ENCODE results near the gene KCNJ10.

KCNJ10 gene

DNA sequence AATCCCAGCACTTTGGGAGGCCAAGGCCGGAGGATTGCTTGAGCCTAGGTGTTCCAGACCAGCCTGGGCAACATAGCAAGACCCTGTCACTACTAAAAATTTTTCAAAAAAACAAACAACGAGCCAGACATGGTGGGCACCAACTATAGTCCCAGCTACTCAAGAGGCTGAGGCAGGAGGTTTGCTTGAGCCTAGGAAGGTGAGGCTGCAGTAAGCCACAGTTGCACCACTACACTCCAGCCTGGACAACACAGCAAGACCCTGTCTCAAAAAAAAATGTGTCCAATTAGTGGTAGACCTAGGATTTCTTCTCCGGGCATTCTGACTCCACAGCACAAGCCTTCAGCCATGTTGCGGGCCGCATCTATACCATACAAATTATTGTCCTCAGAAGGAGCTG, 35.2 kb upstream of the KCNJ10 start:
- H3K27ac Mint-ChIP-seq: no peak overlapping the region
- peaks cover 15% of the 10 kb centered on the region for H3K27me3 Mint-ChIP-seq (ENCODE audit: low read depth)
- no peaks in the 10 kb centered on the region for H3K9me3 Mint-ChIP-seq
- H3K36me3 Mint-ChIP-seq (ENCODE audit: low read depth): no peaks in the 10 kb centered on the region
- peaks cover 7% of the 10 kb centered on the region for H3K4me1 Mint-ChIP-seq (ENCODE audit: low read depth)
- H3K4me3 Mint-ChIP-seq: no peak overlapping the region

DNA sequence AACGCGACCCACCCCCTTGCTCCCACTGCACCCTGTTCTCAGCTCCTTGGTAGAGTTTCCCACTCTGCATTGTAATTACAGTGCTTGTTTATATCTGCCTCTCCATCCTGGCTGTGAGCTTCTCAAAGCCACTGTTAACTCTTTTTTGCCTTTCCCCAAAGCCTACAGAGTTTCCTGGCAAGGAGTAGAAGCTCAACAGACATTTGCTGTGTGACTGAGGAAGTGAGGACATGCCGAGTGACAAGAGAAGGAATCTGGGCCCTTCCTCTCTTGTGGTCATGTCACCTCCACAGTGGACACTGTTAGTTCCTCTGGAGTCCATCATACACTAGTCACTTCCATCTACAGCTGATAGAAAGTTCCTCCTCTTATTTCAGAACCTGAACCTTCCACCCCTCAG, 34.5 kb upstream of the KCNJ10 start:
- H3K27me3 Mint-ChIP-seq (ENCODE audit: low read depth): peaks cover 15% of the 10 kb centered on the region
- no peak overlapping the region for H3K4me3 Mint-ChIP-seq
- H3K9me3 Mint-ChIP-seq: no peaks in the 10 kb centered on the region
- no peaks in the 10 kb centered on the region for H3K36me3 Mint-ChIP-seq (ENCODE audit: low read depth)
- no peak overlapping the region for H3K27ac Mint-ChIP-seq
- peaks cover 11% of the 10 kb centered on the region for H3K4me1 Mint-ChIP-seq (ENCODE audit: low read depth)

DNA sequence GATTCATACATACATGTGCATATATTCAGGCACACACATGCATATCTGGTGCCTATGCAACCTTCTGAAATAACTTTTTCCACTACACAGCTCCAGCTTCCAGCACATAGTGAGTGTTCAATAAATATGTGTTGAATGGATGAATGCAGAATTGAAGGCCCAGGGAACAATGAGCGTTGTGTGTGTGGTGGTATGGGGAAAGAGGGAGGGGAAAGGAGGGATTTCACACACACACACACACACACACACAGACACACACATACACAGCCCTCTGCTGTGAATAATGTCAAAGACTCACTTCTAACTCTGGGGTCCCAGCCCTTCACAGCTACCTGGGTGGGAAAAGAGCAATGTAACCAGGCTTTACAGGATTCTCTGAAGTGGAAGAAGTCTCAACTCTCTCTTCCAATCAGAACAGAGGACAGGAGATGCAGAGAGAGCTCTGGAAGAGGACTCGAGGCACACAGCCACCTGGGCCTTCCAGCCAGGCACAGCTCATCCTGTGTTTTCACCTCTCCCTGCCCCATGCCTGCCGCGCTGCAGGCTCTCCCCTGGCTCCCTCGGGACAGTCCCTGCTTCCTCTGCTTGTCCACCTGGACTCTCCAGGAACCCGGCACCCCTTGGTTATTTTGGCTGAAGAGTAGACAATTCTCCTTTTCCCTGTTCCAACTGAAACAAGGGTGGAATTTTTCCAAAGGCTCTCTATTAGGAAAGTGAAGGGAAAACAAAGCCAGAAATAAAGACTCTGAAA, 33.9 kb upstream of the KCNJ10 start:
- Mint-ChIP-seq H3K4me1 (ENCODE audit: low read depth) (peaks cover 14% of the 10 kb centered on the region), H3K36me3 (ENCODE audit: low read depth) (no peaks in the 10 kb centered on the region), H3K9me3 (no peaks in the 10 kb centered on the region), H3K4me3 (no peak overlapping the region), H3K27me3 (ENCODE audit: low read depth) (peaks cover 12% of the 10 kb centered on the region), H3K27ac (no peak overlapping the region)

DNA sequence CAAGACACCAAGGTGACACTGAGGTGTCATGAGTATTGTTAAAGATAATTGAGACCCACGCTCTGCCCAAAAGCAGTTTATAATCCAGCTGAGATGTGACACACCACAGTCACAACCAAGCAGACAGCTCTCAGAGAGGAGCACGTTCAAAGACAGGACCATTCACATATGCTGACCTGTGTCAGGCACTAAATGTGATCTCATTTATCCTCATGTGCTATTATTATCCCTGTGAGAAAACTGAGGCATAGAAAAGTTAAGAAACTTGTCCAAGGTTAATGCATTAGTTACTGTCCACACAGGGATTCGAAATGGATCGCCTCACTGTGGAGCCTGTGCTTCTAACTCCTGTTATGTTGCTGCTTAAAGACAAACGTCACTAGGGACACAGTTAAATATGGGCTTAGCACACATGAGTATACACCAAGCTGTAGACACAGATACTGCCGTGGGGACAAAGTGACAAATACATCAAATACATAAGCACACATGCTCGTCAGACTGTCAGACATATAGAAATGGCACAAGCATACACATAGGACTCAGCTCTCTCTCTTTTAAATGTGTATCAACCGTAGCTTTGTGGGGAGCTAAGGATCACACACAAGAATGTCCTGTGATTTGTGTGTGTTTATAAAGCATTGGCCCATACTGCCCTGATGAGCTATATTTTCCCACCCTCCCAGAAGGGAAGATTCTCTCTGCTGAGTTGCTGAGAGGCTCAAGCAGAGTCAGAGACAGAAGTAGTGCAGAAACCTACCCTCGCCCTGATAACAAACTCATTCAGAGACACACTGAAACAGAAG, 32.0 kb upstream of the KCNJ10 start:
- no peaks in the 10 kb centered on the region for H3K9me3 Mint-ChIP-seq
- H3K27ac Mint-ChIP-seq: no peak overlapping the region
- H3K4me1 Mint-ChIP-seq (ENCODE audit: low read depth): peaks cover 23% of the 10 kb centered on the region
- no peaks in the 10 kb centered on the region for H3K36me3 Mint-ChIP-seq (ENCODE audit: low read depth)
- no peak overlapping the region for H3K4me3 Mint-ChIP-seq
- peaks cover 10% of the 10 kb centered on the region for H3K27me3 Mint-ChIP-seq (ENCODE audit: low read depth)

DNA sequence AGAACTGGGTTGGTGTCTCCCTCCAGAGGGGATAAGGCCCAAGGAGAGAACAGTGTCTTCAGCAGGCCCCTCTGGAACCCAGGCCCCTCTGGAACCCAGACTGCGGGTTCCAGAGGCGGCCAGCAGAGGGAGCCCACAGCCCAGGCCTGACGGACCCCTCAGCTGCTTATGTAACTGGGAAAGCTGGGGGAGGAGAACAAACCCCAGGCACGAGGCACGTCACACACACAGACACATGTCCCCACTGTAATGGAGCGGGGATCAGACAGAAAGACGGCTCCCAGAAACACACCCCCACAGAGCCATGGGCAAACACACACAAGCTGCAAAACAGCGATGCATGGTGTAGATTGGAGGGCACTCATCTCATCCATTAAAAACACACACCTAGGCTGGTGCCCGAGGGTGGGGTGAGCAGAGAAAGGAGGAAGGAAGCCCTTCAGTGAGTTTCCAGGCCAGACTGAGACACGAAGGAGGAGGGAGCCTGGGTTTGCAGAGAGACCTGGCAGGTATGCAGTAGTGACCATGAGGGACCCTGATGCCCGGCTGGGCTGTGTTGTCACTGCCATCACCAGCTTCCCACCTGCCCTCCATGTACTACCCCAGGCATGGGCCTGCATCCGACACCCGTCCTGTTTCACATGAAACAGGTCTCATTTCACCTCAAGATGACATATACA, 31.2 kb upstream of the KCNJ10 start:
- H3K27me3 Mint-ChIP-seq (ENCODE audit: low read depth): peaks cover 5% of the 10 kb centered on the region
- H3K9me3 Mint-ChIP-seq: no peaks in the 10 kb centered on the region
- H3K36me3 Mint-ChIP-seq (ENCODE audit: low read depth): no peaks in the 10 kb centered on the region
- no peak overlapping the region for H3K4me3 Mint-ChIP-seq
- H3K27ac Mint-ChIP-seq: peak overlapping the region; percentile 69
- H3K4me1 Mint-ChIP-seq (ENCODE audit: low read depth): peaks cover 28% of the 10 kb centered on the region

DNA sequence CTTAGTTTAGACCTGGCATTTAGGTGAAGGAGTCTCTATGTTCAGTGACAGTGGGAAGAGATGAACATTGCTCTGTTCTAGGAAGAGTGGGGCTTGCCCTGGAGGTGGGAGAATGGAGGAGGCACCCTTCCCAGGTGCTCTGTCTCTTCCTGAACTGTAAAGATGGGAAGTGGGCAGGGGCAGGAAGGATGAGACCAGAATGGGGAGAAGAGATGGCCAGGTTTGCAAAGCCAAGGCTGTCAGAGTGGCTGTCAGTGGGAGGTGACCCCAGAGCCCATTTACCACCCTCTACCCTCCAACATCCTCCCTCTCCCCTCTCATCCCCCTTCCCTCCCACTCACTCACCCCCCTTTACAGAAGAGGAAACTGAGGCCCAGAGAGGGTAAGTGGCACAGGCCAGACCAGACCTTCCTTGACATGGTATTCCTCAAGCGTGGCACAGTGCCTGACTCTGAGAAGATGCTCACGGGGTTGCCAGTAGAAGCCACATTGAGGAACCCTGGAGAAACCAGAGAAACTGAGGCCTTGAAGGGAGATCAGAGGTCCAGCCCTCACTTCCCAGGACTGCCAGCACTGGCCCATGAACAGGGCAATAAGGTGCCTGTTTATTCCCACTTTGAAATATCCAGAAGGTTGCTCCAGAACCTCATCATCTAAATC, 29.9 kb upstream of the KCNJ10 start:
- Mint-ChIP-seq H3K4me3 (peak overlapping the region; percentile 67), H3K27me3 (ENCODE audit: low read depth) (no peaks in the 10 kb centered on the region), H3K36me3 (ENCODE audit: low read depth) (no peaks in the 10 kb centered on the region), H3K9me3 (no peaks in the 10 kb centered on the region), H3K27ac (peak overlapping the region; percentile 69), H3K4me1 (ENCODE audit: low read depth) (peaks cover 31% of the 10 kb centered on the region)

DNA sequence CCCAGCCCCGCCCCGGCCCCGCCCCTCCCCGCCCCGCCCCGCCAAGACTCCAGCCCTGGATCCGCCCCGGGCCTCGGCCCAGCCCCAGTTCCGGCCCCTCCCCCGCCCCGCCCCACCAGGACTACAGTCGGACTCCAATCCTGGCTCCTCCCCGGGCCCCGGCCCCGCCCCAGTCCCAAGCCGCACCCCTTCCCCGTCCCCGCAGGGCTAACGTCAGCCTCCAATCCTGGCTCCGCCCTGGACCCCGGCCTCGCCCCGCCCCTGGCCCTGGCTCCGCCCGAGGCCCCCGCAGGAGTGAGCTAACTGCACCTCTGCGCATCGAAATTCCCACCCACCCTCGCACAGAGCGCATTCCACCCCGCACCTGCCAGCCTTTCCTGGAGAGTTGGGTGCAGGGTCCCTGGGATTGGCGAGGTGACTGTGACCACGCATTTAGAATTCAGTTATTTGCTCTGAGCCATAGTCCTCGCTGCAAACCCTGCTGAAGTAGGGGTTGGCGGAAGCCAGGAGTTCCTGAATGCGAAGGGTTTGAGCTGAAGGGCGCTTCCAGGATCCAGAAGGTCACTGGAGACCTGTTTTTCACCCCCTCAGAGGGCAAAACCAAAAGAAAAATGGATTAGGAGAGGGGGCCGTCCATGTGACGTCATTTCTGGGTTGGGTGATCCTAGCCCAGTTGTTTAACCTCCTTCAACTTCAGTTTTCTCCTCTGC, 29.0 kb upstream of the KCNJ10 start:
- H3K27ac Mint-ChIP-seq: peak overlapping the region; percentile 69
- H3K4me3 Mint-ChIP-seq: peak overlapping the region; percentile 67
- H3K36me3 Mint-ChIP-seq (ENCODE audit: low read depth): no peaks in the 10 kb centered on the region
- H3K27me3 Mint-ChIP-seq (ENCODE audit: low read depth): no peaks in the 10 kb centered on the region
- H3K4me1 Mint-ChIP-seq (ENCODE audit: low read depth): peaks cover 31% of the 10 kb centered on the region
- no peaks in the 10 kb centered on the region for H3K9me3 Mint-ChIP-seq

DNA sequence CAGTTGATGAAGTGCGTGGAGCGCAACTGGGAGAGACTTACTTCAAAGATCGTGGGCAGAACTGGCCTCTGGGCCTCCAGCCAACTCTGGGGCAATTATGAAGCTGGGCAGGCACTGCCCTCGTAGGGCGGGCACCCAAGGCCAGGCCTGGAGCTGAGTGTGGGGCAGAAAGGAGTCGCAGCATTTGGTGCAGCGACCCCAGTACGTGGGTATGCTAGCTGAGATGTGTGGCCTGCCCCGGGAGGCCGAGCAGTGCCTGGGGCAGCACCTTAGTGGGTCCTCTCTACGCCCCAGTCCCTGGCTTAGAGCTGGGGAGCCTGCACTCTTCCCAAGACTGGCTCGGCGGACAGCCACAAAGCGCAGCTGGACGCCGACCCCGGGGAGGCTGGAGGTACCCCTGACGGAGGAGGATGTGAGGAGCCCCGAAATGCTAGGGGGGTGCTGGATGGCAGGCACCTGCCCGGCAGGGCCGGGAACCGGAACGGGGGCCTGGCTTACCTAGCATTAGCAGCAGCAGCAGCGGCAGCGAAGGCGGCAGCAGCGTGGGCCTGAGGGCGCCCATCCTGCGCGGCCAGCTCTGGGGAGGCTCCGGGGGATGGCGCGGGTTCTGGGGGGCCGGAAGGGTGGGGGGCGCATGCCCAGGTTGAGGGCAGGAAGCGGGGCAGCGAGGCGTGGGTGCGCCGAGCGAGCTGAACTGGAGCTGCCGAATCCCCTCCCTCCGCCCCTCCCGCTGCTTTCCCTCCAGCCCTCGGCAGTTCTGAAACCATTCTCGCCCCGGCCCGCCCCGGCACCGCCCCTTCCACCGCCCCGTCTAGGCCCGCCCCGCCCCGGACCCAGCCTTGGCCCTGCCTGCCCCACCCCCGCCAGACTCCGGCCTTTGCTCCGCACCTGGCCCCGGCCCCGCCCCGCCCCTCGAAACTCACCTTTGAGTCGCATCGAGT, 28.2 kb upstream of the KCNJ10 start, which contains the start of gene IGSF8:
Gene IGSF8 (minus strand): TSS at position 709 of the 941 bp plus-strand sequence. CDS start 147 bp downstream, at position 562.
- no peaks in the 10 kb centered on the region for H3K27me3 Mint-ChIP-seq (ENCODE audit: low read depth)
- peak within 1 kb of the TSS; percentile 69 for H3K27ac Mint-ChIP-seq
- peaks cover 33% of the 10 kb centered on the region for H3K4me1 Mint-ChIP-seq (ENCODE audit: low read depth)
- H3K36me3 Mint-ChIP-seq (ENCODE audit: low read depth): no peaks in the 10 kb centered on the region
- no peaks in the 10 kb centered on the region for H3K9me3 Mint-ChIP-seq
- H3K4me3 Mint-ChIP-seq: peak within 1 kb of the TSS; percentile 83

DNA sequence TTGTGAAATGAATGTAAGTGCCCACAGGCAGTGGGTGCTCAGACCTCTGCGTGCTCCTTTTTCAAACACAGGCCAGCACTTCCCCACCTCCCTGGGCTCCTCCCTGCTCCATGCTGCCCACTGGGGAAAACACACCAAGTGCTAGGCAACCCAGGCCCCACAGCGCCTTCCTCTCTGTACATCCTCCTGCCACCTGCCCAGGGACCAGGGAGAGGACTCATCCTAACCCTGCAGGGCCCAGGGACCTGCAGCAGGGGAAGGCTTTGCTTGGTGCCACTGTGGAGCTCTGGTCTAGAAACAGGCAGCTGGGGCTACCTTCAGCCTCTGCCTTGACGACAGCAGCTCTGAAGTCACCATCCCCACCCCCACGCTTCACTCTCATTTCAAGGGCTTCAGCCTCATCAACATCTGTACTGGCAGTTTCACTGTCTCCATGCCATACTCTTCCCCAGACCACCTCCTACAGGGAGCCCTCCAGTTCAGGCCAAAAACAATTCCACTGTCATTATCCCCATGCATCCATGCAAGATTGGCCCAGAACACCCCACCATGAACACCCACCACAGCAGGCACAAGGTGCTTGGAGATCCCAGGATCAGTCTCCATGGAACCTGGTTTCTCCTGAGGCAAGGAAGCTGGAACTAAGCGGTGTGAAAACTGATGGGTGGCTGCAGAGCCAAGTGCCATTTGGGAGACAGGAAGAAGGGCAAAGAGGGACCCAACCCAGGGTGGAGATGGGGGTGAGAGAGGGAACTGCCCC, 27.4 kb upstream of the KCNJ10 start:
- Mint-ChIP-seq H3K9me3 (no peaks in the 10 kb centered on the region), H3K27me3 (ENCODE audit: low read depth) (no peaks in the 10 kb centered on the region), H3K27ac (peak overlapping the region; percentile 67), H3K4me1 (ENCODE audit: low read depth) (peaks cover 34% of the 10 kb centered on the region), H3K4me3 (peak overlapping the region; percentile 83), H3K36me3 (ENCODE audit: low read depth) (no peaks in the 10 kb centered on the region)

DNA sequence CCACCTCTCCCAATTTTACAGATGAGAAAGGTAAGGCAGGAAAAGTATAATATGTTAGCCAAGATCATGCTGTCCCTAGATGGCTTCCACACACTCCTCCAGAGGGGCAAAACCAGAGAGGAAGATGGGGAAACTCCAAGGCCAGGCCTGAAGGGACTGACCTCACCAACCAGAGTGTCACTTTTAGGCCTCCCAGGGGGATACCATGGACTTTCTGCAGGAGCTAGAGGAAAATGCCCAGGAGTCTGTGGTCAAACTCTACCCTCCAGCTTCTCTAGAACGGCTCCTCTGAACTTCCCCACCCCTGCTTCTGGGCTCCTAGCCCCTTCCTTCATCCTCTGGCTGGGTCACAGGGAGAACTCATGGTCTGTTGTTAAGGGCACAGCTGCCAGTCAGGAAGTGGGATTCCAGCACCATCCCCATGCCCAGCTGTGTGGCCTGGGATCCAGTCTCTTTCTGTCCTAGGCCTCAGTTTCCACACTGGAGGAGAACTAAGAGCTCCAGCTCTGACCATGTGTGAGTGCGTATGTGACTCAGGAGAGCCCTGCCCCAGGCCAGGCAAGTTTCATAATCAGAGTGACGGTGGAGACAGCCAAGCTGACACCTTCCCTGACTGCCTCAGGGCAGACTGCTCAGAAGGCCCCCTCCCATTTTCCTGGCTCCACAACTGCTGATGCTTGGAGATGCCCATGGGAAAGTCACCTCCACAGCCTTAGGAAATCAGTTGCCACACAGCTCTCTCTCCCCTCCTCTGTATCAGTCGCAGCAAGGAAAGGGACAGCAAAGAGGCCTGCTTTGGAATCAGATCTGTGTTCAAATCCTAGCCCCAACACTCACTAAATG, 26.5 kb upstream of the KCNJ10 start:
- Mint-ChIP-seq H3K9me3 (no peaks in the 10 kb centered on the region), H3K4me1 (ENCODE audit: low read depth) (peaks cover 34% of the 10 kb centered on the region), H3K4me3 (peak overlapping the region; percentile 83), H3K27me3 (ENCODE audit: low read depth) (no peaks in the 10 kb centered on the region), H3K27ac (peak overlapping the region; percentile 10), H3K36me3 (ENCODE audit: low read depth) (peaks cover 2% of the 10 kb centered on the region)

DNA sequence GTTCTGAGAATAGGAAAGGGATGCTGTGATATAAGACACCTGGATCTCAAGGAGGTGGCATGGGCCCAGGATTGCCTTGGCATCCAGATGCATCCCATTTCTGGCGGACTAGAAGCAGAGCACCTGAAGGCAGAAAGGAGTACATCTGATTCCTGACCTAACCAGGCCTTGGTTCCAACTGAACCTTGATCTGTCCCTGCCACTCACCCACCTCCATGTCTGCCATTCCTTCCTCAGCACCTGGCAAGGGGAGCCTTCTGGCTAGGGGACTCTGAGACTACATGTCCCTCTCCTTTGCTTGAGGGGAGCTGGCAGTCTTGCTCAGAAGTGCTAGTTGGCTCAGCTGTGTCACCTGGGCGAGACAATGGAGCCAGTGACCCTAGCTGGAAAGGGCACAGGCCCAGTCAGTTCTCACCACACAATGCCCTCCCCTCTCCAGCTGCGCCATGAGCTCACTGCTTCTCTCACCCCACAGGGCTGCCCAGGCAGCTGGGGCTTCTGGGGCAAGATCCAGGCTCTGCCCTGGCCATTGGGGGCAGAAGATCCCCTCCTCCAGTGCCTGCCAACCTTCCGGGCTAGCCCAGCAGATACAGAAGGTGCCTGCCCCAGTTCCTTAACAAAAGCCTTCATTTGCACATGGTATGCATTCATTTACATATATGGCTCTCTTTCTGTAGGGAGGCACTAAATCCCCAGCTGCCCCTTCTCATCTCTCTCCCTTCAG, 25.6 kb upstream of the KCNJ10 start:
- Mint-ChIP-seq H3K27ac (peak overlapping the region; percentile 10), H3K4me3 (peak overlapping the region; percentile 40), H3K4me1 (ENCODE audit: low read depth) (peaks cover 31% of the 10 kb centered on the region), H3K27me3 (ENCODE audit: low read depth) (no peaks in the 10 kb centered on the region), H3K36me3 (ENCODE audit: low read depth) (peaks cover 6% of the 10 kb centered on the region), H3K9me3 (no peaks in the 10 kb centered on the region)

All from T-helper 1 cell treated with Interleukin-12 subunit alpha and Interleukin-12 subunit beta and Interleukin-4 antibody, amounts not matched to agents 30 μg/mL and 1 μg/mL, for 36 hours (primary cell).